NCI-H2196 (cell line): Measurements from ENCODE around the gene MADD.

Experiments used
- DNase-seq: peaks from one replicate; lab custom pipeline; 2025; ENCODE audit not compliant: unreplicated experiment; lab: John Stamatoyannopoulos, UW

The MADD gene

GRCh38 chr11:47269829-47270305 is at the start of gene MADD:
Gene MADD (plus strand): TSS chr11:47270133.
- peak; percentile 86 for DNase-seq

GRCh38 chr11:47220401-47220821 is 49.5 kb upstream of the MADD start:
- DNase-seq, result no peak

- DNase-seq, result no peak
Observed at GRCh38 chr11:47222696-47223095, 47.2 kb upstream of the MADD start.

DNA sequence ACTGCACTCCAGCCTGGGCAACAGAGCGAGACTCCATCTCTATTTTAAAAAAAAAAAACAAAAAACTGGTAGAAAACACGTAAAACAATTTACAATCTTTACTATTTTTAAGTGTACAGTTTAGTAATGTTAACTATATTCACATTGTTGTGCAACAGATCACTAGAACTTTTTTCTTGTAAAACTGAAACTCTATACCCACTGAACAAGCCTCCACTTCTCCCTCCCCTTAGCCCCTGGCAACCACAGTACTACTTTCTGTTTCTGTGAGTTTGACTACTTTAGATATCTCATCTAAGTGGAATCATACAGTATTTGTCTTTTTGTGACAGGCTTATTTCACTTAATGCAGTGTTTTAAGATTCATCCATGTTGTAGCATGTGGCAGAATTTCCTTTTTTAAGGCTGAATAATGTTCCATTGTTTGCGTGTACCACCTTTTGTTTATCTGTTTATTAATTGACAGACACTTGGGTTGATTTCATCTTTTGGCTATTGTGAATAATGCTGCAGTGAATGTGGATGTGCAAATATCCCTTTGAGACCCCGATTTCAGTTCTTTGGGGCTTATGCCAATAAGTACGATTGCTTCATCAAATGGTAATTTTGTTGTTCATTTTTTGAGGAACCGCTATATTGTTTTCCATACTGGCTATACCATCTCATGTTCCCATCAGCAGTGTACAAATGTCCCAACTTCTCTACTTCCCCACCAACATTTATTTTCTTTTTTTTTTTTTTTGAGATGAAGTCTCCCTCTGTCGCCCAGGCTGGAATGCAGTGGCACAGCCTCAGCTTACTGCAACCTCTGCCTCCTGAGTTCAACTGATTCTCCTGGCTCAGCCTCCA is 44.2 kb upstream of the MADD start:
- DNase-seq, result no peak

DNA sequence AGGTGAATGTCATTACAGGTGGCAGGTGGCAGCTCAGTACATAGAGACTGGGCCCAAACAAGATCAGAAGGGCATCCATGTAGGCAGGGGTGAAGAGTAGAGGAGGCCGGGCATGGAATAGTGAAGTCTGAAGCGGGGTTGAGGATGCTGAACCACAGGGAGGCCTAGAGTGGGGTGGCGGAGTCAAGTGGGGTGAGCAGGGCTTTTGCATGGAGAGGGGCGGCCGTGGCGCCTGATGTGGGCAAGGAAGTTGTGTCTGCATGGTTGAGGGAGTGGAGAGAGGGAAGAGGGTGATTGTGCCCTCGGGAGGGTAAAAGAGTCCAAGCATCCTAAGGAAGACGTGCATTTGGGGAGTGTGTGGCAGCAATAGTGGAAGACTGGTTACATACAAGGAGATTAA is 40.8 kb upstream of the MADD start:
- no peak for DNase-seq

- DNase-seq, result no peak
Observed at GRCh38 chr11:47233051-47233450, 36.9 kb upstream of the MADD start.

GRCh38 chr11:47233989-47234668 is 35.8 kb upstream of the MADD start:
- DNase-seq, result peak; percentile 52

GRCh38 chr11:47234669-47235100 is 35.2 kb upstream of the MADD start:
- peak; percentile 91 for DNase-seq

DNA sequence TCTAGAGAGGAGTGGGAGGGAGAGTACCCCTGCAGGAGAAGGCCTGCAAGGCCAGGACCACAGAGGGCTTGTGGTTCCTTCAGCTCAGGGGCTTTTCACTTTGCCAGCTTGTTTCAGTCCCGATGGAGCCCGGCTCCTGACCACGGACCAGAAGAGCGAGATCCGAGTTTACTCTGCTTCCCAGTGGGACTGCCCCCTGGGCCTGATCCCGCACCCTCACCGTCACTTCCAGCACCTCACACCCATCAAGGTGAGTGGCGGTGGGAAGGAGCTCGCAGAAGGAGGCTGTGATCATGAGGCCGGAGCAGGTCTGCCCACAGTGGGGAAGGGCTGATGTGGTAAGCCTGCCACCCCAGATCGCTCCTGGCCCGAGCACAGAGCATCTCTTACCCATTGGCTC is 34.8 kb upstream of the MADD start:
- DNase-seq, result no peak

DNA sequence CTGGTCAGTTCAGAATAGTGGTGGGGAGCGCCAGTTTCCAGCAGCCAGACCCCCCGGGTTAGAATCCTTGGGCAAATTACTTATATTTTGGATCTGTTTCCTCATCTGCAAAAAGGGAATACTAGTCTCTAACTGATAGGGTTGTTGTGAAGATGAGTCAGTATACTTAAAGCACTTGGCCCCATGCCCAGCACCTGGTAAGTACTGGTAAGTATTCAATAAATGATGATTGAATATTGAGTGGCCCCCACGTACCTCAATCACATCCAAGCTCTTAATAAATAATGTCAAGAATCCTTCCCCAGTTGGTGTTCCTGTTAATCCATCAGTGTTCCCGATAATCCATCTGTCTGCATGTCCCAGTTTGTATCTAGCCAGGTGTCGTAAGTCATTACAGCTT is 33.5 kb upstream of the MADD start:
- DNase-seq, result peak; percentile 35

- DNase-seq, result no peak
Observed at GRCh38 chr11:47239852-47240251, 30.1 kb upstream of the MADD start.

DNA sequence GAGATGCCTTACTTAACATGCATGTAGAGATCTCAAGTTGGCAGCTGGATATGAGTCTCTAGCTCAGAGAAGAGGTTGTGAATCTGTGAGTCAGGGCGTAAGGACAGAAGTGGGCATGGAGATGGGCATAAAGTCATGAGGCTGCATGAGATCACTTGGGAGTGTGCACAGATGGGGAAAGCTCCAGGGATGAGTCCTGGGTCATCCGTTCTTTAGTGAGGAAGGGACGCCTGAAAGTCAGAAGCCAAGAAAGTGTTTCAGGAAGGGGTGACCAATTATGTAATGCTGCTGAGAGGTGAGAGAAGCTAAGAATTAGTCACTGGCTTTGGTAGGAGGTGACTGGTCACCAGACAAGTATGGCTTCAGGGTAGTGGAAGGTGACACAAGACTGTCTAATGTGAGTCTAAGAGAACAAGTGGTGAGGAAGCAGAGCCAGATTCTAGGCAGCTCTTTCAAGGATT is 28.1 kb upstream of the MADD start:
- DNase-seq, result no peak

DNA sequence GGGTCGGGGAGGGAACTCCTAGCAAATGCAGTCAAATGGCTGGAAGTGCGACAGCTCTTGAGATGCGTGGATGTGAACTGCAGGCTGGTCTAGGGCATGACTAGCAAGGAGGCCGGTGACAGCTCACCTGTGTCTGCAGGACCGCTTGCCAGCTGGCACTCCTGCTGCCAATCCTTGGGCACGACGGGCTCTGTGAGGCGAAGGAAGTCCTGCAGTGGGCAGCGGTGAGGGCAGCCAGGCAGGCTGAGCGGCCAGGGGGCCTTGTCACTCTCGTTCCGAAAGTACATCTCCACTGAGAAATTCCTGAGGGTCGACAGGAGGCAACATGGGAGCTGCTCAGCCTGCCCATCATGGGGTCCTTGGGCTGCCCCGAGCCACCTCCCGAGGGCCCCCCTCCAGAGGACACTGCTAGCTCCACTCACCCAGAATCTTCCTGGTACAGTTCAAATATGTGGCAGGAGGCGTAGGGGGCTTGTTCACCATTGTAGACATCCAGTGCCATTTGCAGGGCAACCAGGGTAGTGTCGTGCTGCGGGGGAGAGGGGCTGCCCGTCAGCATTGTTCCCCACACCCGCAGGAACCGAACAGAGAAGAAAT is 27.2 kb upstream of the MADD start:
- no peak for DNase-seq

DNA sequence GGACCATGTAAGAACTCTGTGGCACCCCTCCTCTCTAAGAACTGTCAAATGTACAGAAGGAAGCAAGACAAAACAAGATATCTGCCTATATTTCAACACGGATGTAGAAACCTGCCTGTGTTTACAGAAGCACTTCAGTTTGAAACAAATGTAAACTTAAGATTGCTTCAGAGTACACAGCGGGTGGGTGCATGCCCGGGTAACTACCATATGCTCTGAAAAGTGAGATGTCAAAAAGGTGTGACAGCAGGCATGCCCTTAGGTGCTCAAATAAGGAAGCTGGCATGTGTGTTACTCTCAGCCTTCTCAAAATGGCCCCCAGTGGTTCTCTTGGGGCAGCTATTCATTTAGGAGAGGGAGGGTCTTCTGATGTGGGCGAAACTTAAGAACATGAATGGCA is 26.5 kb upstream of the MADD start:
- peak; percentile 33 for DNase-seq

- no peak for DNase-seq
Observed at GRCh38 chr11:47244448-47245350, 25.2 kb upstream of the MADD start.

GRCh38 chr11:47245611-47246357 is 24.1 kb upstream of the MADD start:
- DNase-seq, result no peak

- no peak for DNase-seq
Observed at GRCh38 chr11:47247502-47247901, 22.4 kb upstream of the MADD start.

DNA sequence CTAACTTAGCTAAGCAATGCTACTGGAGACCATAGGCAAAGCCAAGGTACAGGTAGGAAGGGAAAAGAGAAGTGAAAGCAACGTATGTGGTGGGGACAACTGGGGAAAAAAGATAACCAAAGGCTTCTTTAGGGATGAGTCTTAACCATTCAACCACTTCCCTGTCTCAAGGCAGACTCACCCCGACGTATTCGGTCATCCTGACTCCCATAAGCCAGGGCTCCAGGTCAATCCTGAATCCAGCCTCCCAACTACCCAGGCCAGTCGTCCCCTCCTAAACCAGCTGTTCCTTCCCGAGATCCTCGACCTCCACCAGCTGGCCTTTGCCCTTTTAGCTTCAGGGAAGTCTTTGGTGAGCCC is 21.6 kb upstream of the MADD start:
- DNase-seq, result no peak

- peak; percentile 89 for DNase-seq
Observed at GRCh38 chr11:47248664-47249377, 21.1 kb upstream of the MADD start, which contains the start of gene ACP2. Gene ACP2 (minus strand): TSS chr11:47248814. CDS start chr11:47248789, 25 bp downstream.
